22Rv1 (cell line): ENCODE results near the gene ADCY2.

ENCODE experiments used
- CTCF ChIP-seq: fragments of 450-650 bp; IDR thresholded peaks from 2 replicates; pipeline ENCODE4 v1.5.1; 2017; ENCODE audit warnings: mild to moderate bottlenecking
- ZFX ChIP-seq: fragments of 450-650 bp; IDR thresholded peaks from 2 replicates; pipeline ENCODE4 v1.6.1; 2017; ENCODE audit warnings: antibody characterized with exemption, borderline replicate concordance

GRCh38 chr5:7784683-7785380 is 388.9 kb downstream of the ADCY2 start:
- no peak for TF ChIP-seq CTCF
- TF ChIP-seq ZFX, result no peak
